T follicular helper cell (primary cell): ENCODE data around the gene ZNF804B.

Source experiments
- DNase-seq: peaks from one replicate; pipeline ENCODE4 v3.0.0-alpha.2; 2020; ENCODE audit warnings: low read depth
- total RNA-seq, 2 experiments: gene quantifications; one replicate each; lab custom pipeline; 2026; lab: John Stamatoyannopoulos, UW

Gene ZNF804B
- 0 reads per million in 2 experiments for total RNA-seq

DNA sequence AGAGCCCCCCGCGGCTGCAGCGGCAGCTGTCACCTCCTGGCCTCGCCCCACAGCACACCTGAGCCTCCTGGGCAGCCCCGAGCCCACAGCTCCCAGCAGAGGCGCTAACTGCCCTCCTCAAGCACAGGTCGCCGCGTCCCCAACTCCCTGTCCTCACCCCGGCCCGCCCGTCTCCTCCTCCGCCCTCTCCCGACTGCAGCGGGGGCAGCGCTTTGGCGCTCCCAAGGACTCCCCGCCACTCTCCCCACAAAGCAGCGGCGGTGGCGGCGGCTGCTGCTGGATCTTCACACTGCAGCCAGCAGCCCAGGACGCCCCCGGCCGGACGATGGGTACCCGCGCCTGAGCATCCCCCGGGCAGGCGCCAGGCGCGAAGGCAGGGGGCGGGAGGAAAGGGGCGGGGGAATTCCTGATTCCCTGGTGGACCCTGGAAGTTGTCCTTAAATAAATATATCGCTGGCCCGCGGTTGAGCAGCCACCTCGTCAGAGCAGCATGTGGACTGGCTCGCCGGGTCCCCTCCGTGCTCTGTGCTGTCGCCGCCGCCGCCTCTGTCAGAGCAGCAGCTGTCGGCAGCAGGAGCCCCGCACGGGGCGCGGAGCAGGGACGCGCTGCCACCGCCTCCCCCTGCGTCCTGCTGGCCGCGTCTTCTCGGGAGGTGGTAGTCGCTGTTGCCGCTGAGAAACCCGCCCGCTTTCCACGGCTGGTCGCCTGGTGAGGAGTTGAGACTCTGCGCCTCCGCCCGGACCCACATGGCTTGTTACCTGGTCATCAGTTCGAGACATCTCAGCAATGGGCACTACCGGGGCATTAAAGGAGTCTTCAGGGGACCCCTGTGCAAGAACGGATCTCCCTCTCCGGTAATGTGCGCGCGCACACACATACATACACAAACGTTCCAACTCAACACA, at the start of gene ZNF804B:
Gene ZNF804B, plus strand, starts transcription at position 471 of the 906 bp plus-strand sequence. Its CDS starts 277 bp downstream, at position 748.
- DNase-seq: no peak

DNA sequence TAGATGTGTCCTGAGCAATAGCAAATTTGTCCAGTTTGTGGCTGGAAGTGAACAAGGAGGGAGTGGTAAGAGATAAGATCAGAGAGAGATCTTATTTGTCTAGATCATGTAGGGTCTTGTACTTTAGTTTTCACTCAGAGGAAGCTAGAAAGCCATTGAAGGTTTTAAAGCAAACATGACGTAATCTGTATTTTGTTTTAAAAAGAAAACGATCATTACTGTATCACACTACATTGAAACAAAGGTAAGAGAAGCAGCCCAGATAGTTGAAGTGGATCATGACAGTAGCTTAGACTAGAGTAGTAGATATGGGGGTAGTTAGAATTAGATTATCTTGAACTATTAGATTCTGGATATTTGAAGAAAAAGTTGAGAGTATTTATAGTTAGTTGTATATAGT, 23.6 kb upstream of the ZNF804B start:
- DNase-seq: no peak

DNA sequence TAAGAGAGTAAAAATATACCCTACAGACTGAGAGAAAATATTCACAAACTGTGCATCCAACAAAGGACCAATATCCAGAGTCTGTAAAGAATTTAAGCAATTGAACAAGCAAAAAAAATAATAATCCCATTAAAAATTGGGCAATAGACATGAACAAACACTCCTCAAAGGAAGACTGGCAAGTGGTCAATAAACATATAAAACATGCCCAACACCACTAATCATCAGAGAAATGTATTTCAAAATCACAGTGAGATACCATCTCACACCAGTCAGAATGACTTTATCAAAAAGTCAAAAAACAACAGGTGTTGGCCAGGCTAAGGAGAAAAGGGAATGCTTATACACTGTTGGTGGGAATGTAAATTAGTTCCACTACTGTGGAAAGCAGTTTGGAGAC, 21.9 kb upstream of the ZNF804B start:
- no peak for DNase-seq

DNA sequence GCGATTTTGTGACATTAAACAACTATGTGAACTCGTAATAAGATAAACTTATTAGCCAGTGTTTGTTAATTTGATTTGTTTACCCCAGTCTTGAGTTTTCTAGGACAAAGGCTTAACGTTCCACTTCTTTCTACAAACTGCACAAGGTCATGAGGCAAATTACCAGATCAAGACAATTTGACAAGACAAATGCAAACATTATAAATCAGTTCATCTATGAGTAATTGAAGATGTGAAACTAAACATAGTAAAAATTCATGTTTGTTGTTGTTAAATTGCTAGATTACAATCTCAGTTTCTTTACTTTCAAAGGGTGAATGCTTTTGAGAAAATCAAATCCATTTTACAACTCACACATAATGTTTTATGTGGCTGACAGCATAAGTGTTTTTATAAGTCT, 13.4 kb upstream of the ZNF804B start:
- DNase-seq: no peak

DNA sequence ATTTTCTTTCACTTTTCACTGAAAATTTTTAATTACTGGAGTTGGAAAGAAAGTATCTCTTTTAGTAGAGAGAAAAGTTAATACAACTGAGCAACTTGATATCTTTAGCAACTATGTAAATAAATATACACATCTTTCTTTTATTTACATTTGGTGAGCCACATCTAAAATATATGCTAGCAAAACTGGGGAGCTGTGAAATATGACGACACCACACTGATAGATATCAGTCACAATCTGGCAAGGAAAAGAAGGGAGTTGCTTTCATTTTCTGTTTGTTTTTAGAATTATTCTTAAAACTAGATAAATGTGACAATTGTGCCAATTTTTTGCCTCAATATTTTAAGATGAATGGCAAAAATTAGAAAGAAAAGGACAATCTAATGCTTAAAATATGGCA, 2.7 kb upstream of the ZNF804B start:
- no peak for DNase-seq

DNA sequence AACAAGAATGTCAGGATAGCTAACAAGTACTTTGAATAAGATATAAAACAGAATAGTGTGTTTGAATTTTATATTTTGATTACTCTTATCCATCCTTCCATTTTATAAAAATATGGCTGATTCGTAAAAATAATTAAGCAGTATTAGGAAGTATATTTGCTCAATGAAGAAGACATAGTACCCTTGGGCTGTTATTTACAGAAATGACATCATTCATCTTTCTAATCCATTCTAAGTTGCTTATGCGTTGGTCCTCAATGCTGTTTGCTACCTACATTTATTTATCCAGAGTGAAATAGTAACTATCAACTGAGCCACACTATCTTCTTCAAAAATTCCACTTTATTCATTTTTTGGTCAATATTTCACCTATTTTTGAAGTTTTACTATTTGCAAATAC, 2.1 kb upstream of the ZNF804B start:
- no peak for DNase-seq

DNA sequence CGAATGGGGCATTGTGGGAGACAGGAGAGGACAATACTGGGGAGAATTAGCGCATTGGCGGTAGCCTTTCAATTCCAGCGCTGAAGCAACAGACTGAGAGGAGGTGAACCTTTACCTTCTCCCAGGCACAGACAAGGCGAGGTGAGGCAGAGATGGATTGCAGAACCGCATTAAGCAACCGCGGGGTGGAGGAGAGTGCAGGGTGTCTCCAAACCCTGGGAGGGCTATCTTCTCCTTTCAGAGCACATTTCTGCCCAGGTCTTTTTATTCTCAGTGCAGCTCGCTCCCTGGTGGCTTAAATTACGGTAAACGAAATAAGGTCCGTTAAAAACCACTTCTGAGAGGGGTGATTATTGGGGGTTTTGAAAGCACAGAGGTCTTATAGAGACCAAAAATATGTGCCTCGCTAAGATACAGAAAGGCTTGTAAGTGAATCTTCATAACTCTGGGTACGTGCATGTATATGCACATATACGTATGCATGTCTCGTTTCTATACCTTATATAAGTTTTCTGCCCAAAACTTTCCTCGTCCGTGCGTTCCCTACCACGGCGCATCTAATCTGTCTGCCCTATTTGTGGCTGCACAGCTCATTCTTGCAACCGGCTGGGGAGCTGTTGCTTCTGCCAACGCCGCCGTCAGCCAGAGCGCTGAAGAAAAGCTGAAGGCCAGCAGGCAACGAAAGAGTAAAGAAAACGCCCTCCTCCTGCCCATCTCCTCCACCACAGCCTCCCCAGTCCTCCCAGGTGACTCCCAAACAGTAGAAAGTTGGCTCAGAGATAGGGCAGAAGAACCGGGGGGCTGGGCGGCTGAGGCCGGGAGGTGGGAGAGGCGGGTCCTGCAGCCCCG, 895 bp upstream of the ZNF804B start:
- DNase-seq: no peak

DNA sequence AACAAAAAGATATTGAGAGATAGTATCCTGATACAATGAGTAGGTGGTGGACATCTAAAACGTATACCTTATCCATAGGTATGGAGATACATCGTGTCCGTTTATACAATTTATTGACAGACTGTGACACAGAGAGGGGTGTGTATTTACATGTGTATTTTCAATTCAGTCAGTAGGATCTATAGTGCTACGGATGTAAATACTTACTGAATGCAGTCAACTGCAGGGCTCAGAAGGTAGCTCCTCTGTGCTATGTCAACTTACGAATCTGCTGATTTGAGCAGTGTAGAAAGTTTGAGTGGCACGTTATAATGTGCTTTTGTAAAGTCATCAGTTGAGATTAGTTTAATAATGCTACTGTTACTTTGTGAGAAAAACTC, 626 bp downstream of the ZNF804B start:
- no peak for DNase-seq

DNA sequence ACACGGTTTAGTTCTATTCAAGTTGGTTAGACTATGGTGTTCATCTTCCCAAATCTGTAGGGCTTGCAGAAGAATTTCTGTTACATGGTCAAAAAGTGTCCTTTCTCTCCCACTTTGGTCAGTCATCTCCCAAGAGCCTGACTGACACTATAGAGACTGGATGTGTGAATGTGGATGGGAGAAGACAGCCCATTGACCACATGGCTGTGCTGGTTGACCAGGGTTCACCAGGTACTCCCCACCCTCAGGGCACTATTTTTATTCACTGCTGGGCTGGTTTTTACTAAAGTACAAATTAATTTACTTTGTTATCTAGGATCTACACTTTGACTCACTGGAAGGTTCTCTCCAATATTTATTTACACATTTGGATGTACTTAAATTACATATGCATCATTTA, 2.3 kb downstream of the ZNF804B start:
- no peak for DNase-seq

DNA sequence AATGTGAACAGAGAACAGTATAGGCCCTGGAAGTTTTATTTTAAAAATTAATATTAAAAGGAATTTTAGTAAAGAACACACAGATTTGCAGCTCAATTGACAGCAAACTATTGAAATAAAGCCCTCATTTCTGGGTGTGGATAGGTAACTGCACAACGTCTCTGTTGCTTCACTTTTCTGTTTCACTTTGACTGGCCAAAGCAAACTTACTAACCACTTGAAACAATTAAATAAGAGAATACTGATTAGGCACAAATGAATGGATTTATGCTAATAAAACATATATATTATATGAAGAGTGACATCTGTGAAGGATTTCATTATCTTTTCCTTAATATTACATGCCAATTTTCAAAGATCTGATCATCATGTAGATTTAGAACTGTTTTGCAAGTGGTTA, 11.9 kb downstream of the ZNF804B start:
- no peak for DNase-seq

DNA sequence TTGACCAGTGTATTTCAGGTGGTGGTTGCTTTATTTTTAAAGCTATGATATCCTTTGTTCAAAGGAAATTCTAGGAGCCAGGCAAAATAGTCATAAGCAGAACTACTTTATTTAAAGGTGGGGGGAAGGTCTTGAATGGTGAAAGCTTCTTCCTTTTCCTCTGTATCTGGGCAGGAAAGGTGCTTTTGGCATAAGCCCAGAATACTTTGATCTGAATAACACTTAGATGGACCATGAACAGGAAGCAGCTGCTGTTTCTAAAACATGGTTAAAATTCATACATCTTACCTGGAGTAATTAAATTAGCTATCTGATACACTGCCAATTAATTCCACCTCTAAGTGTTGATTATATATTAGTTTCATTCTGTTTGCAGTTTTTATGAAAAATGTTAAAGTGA, 13.3 kb downstream of the ZNF804B start:
- DNase-seq: no peak

DNA sequence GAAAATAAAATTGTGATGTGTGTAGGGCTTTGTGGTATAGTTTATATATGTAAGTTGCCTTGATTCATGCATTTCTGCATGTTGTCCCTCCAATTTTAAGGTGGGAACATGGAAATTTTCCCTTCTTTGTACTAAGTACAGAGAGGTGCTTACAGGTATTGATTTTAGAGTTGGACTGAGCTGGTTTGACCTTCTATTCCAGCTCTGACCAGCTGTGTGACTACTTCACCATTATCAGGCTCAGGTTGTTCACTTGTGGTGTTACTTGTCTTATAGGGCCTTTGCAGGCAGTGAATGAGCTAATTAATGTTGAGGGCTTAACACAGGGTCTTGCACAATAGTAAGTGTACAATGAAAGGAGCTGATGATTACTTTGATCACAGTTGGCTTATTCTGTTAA, 16.3 kb downstream of the ZNF804B start:
- no peak for DNase-seq

DNA sequence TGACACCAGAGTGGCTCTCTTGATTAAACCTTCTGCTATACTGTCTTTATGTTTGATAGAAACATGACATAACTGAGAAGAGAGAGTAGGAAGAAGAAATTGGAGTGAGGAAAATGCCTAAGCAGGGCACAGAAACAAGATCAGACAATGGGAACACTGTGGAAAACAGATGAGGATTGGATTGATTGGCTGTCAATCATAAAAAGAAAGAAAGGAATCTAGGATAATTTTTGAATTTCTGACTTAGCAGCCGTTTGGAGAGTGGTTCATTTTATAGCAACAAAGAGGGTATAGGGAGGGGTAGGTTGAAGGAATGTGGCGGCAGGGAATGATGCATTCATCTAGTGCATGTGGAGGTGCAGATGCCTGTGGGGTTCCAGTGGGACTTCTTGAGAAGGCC, 28.3 kb downstream of the ZNF804B start:
- no peak for DNase-seq

DNA sequence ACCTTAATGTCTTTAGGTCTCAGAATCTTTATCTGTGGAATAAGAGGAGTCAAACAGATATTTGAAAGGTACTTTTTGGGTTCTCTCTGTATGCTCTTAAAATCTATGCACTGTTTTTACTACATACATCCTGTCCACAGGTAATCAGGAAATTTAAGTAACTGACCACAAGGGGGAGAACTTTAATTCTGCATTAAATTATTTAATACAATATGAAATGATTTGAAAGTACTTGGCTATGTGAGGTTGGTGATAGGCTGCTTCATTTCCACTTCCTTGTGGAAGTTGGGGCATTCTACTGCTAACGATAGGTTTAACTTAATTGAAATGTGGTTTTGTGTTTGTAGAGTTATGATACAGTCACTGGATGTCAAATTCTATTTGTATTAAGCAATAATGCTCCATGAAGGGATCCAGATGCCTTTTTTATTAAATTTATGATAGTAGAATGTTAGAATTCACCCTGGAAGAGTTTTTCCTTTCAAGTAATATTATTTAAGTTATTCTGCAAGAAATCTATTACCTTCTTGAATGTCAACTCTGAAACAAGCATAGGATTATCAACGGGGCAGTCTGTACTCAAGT, 30.1 kb downstream of the ZNF804B start:
- DNase-seq: no peak

DNA sequence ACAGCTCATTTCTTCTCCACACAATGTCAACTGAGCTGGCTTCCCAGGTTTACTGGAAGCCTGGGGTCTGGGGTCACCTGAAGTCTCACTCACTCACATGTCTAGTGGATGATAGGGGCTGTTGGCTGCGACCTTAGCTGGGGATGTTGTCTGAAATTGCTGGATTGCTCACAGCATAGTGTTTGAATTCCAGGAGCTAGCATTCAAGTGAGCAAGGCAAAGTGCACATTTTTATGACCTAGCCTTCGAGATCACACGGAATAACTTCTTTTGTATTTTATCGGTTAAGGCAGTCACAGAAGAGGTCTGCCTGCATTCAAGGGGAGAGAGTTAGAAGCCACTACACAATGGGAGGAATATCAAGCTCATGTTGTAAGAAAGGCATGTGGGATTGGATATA, 32.4 kb downstream of the ZNF804B start:
- no peak for DNase-seq

DNA sequence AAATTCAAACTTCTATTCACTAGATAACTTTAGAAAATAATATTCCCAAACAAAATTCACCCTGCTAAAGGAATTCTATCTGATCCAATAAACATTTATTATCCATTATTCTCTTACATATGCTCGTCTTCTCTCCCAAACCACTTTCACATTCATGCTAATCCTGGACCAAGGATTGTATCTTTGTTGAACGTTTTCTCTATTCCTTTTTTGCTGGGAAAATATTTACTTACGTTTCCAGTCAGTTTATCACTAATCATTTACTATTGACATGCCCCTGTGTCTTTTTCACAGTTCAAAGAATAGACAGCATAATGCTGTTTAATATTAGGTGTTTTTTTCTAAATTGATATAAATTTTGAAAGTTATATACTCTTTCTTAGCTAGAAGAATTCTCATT, 32.9 kb downstream of the ZNF804B start:
- DNase-seq: no peak

DNA sequence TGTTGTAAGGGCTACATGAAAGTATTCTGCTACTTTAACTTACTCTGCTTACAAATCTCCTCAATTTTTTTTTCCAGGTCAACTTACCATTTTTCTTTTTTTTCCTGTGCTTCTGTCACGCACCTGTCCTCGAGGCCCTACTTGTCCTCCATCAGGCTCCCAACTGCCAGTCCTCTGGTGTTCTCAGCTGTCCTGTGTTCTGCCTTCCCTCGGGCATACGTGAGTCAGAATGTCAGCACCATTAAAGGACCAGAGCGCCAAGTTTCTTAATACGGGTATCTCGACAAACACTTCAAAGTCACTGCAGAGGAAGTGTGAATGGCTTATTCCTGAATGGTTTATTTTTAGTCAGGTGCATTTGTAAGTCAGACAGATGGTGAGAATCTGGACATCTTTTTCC, 36.1 kb downstream of the ZNF804B start, which contains the start of gene TEX47:
Gene TEX47, minus strand, starts transcription at position 185 of the 400 bp plus-strand sequence. CDS start 795 bp downstream, outside the sequence.
- DNase-seq: no peak

DNA sequence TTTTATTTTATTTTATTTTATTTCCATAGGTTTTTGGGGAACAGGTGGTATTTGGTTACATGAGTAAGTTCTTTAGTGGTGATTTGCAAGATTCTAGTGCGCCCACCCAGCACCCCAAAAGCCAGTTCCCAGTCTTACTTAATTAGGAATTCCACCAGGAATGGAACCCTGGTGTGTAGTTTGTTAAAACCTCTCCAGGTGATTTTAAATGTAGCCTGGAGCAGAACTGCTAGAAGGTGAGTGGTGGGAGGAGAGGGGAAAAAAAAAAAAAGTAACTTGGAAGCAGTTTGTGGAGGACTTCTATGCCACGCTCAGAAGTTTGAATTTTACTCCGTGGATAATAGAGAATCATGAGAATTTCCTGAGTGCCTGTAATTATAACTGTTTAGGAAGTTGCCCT, 41.5 kb downstream of the ZNF804B start:
- DNase-seq: no peak

DNA sequence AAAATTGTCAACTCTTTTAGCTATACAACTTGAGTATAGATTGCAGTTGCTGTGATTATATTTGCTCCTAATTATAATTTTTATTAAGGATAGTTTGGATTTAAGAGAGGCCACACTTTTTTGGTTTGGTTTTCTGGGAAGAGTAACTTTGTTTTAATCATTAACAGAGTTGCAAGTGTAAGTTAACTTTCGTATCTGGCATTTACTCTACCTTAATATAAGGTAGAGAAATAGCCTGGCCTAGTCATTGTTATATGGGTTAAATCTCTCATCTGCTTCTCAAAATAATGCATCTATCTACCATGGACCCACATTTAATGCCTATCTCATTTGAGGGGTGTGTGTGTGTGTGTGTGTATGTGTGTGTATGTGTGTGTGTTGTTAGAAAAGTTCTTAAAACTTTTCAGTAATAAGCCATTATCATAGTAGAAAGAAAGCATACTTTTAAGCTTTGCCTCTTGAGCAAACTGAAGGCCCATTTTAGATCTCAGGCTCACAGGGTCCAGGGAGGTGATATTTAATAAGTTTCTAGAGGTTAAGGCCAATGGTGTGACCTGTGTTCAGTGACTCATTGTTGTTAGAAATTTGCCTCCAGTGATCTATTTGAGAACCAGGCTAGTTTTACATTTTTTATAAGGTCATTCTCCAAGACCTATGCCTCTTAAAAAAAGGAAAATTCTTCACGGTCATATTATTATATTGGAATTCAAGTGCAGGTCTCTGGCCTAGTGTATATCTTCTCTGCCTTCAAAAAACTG, 47.0 kb downstream of the ZNF804B start:
- DNase-seq: no peak

DNA sequence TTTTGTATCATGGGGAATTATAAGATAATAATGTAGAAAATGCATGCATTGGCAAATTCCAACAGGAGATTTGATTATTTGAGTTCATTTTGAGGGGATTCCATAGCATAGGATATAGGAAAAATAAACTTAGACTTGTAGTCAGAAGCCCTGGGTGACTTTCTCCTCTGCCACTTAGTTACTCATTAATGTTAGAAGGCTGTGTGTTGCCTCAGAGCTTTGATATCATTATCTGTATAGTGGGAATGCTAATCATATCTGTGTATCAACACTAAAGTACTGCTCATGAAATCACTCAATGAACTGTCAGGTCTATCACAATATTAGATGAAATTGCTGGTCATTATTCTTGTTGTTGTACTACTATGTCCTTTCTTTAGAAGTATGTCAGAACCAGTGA, 59.1 kb downstream of the ZNF804B start:
- no peak for DNase-seq

DNA sequence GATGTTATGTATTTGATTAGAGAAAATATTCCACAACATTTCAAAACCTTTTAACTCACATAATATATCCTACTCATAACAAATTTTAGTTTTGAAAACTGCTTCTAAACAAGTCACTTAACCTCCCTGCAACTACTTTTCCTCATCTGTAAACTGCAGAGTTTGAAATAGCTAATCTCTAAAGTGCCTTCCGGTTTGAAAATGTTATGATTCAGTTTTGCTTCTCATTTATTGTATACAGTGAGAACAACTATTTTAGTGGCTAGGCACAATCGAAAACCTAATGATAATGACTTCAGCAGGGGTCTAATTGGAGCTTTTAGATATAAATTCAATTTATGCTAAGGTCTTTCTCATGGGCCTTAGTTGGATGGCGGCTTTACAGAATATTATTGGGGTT, 66.7 kb downstream of the ZNF804B start:
- DNase-seq: no peak
